Measurements from ENCODE around the gene MTMR3. TPM values are rescaled to one million over a fixed set of nuclear protein-coding genes. Genes with fewer than 3 reads are reported as not detected.

MTMR3 gene
- total RNA-seq, 2 experiments from 2014 or later = 17.6 to 22.2 TPM

DNA sequence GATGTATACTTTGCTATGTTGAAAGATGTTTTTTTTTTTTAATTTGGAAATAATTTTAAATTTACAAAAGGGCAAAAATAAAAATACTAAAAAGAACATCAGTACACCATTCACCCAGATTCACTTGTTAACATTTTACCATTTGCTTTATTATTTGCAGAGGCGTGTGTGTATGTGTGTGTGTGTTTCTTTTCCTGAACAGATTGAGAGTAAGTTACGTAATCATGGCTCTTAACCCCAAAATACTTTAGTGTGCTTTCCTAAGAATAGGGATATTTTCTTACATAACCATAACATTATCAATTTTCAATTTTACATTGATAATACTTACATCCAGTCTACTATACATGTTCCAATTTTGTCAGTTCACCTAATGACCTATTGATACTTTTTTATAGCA is 105.7 kb downstream of the MTMR3 start:
- POLR2A ChIA-PET = no interaction called here
- H3K4me2 ChIP-seq (ENCODE audit: low read length) = no peak overlapping the region
- H3K27ac ChIP-seq (ENCODE audit: low read depth, low read length, poor library complexity, severe bottlenecking) = no peak overlapping the region
- no peaks in the 10 kb centered on the region for H3K9me2 ChIP-seq (ENCODE audit: insufficient read depth, low read length)
- no TSS peak for BruUV-seq (replicated peaks)
- H2AFZ ChIP-seq (ENCODE audit: low read length) = no peak overlapping the region
- intact Hi-C loops (cut with micrococcal nuclease; ENCODE audit: unreplicated experiment) = no loop called here
- H3K4me1 ChIP-seq (ENCODE audit: insufficient read depth, low read length, poor library complexity, severe bottlenecking) = no peaks in the 10 kb centered on the region
- H3K9me3 ChIP-seq (ENCODE audit: low read length) = no peaks in the 10 kb centered on the region
- H4K20me1 ChIP-seq (ENCODE audit: insufficient read depth, low read length) = no peaks in the 10 kb centered on the region
- no peaks in the 10 kb centered on the region; the same call in 1 of the 2 replicates for H3K36me3 ChIP-seq (ENCODE audit: insufficient read depth, low read length)
- DNase-seq (ENCODE audit: low spot score) = no peak
- TF ChIP-seq, protein P1, sequence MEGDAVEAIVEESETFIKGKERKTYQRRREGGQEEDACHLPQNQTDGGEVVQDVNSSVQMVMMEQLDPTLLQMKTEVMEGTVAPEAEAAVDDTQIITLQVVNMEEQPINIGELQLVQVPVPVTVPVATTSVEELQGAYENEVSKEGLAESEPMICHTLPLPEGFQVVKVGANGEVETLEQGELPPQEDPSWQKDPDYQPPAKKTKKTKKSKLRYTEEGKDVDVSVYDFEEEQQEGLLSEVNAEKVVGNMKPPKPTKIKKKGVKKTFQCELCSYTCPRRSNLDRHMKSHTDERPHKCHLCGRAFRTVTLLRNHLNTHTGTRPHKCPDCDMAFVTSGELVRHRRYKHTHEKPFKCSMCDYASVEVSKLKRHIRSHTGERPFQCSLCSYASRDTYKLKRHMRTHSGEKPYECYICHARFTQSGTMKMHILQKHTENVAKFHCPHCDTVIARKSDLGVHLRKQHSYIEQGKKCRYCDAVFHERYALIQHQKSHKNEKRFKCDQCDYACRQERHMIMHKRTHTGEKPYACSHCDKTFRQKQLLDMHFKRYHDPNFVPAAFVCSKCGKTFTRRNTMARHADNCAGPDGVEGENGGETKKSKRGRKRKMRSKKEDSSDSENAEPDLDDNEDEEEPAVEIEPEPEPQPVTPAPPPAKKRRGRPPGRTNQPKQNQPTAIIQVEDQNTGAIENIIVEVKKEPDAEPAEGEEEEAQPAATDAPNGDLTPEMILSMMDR (conservative IDR thresholded peaks at IDR 0.05; ENCODE audit: low read length) = no peak
- TF ChIP-seq EZH2phosphoT487 (IDR thresholded peaks at IDR 0.05; ENCODE audit: borderline replicate concordance, low read depth, low read length) = no peak
- no peaks in the 10 kb centered on the region for H3K79me2 ChIP-seq (ENCODE audit: insufficient read depth, low read depth, low read length)
- H3K4me3 ChIP-seq (ENCODE audit: low read depth, low read length, poor library complexity, severe bottlenecking) = no peak overlapping the region
- CTCF ChIA-PET (ENCODE audit: unreplicated experiment) = no interaction called here

DNA sequence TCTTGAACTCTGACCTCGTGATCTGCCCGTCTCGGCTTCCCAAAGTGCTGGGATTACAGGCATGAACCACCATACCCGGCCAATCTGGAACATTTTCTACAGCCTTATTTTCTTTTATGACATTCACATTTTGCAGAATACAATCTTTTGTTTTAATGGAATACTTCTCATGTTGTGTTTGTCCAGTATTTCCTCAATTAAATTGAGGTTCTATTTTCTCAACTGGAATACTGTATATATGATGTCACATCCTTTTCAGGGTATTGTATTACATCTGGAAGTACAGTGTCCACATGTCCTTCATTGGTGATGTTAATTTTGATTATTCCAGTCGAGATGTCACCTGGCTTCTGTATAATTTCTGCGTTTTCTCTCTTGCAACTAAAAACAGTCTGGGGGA is 106.5 kb downstream of the MTMR3 start:
- Histone ChIP-seq H3K36me3 (ENCODE audit: insufficient read depth, low read length) (no peaks in the 10 kb centered on the region; the same call in 1 of the 2 replicates), H2AFZ (ENCODE audit: low read length) (no peak overlapping the region), H3K4me3 (ENCODE audit: low read depth, low read length, poor library complexity, severe bottlenecking) (no peak overlapping the region), H3K4me2 (ENCODE audit: low read length) (no peak overlapping the region), H3K9me3 (ENCODE audit: low read length) (no peaks in the 10 kb centered on the region), H4K20me1 (ENCODE audit: insufficient read depth, low read length) (no peaks in the 10 kb centered on the region), H3K27ac (ENCODE audit: low read depth, low read length, poor library complexity, severe bottlenecking) (no peak overlapping the region), H3K79me2 (ENCODE audit: insufficient read depth, low read depth, low read length) (no peaks in the 10 kb centered on the region), H3K9me2 (ENCODE audit: insufficient read depth, low read length) (no peaks in the 10 kb centered on the region), H3K4me1 (ENCODE audit: insufficient read depth, low read length, poor library complexity, severe bottlenecking) (no peaks in the 10 kb centered on the region)
- no TSS peak for BruUV-seq (replicated peaks)
- intact Hi-C loops (cut with micrococcal nuclease; ENCODE audit: unreplicated experiment) = no loop called here
- ChIA-PET POLR2A (interaction anchor here (0.6 kb wide), 1 partner anchor 13 kb away, joined by 3 read pairs; no protein-coding TSS in a partner anchor), CTCF (ENCODE audit: unreplicated experiment) (no interaction called here)
- no peak for TF ChIP-seq EZH2phosphoT487 (IDR thresholded peaks at IDR 0.05; ENCODE audit: borderline replicate concordance, low read depth, low read length)
- TF ChIP-seq, protein P1 (conservative IDR thresholded peaks at IDR 0.05; ENCODE audit: low read length) = no peak
- no peak for DNase-seq (ENCODE audit: low spot score)

DNA sequence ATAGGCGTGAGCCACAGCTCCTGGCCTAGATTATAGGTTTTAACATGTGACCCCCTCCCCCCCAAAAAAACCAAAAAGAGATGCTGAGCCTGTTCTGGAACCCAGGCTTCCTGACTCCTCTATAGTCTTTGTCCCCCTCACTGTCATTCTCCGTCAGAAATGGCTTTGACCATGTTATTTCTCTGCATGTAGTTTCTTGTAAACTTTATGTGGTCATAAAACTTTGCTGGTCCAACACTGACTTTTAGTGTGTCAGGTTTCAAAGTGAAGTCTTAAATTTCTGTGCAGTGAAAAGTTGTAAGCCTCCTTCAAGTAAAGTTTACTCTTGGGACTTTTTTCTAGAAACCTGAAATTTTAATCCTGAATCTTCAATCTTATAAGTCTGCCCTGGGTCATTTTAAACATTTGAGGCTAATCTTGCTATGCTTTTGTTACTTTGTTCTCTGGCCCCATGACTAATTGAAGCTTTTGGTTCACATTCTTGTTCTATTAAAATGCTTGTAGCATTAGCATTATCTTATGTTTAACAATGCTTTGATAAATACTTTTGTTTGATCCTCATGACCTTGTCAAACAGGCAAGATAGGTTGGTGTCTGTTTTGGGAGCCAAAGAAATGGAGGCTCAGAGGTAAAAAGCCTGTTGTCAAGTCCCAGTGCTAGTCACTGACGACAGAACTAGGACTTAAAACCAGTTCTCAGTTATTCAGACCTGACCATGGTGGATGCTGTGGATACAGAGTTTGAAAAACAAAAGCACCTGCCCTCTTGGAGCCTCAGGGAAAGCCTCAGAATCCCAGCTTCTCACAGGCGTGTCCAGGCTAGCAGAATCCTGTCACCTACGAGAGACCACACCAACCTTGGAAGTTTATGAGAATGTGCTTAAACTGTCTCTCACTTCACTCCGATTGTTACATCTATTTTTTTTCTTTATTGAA is 109.6 kb downstream of the MTMR3 start:
- intact Hi-C loops (cut with micrococcal nuclease; ENCODE audit: unreplicated experiment) = no loop called here
- BruUV-seq (replicated peaks) = no TSS peak
- H4K20me1 ChIP-seq (ENCODE audit: insufficient read depth, low read length) = no peaks in the 10 kb centered on the region

More for the DNA sequence above, 109.6 kb downstream of the MTMR3 start:
- H3K4me2 ChIP-seq (ENCODE audit: low read length) = no peak overlapping the region
- H3K4me3 ChIP-seq (ENCODE audit: low read depth, low read length, poor library complexity, severe bottlenecking) = no peak overlapping the region
- H3K9me3 ChIP-seq (ENCODE audit: low read length) = no peaks in the 10 kb centered on the region
- H2AFZ ChIP-seq (ENCODE audit: low read length) = no peak overlapping the region
- POLR2A ChIA-PET = no interaction called here
- H3K27ac ChIP-seq (ENCODE audit: low read depth, low read length, poor library complexity, severe bottlenecking) = no peak overlapping the region
- no peaks in the 10 kb centered on the region; the same call in 1 of the 2 replicates for H3K36me3 ChIP-seq (ENCODE audit: insufficient read depth, low read length)
- no peak for DNase-seq (ENCODE audit: low spot score)
- H3K9me2 ChIP-seq (ENCODE audit: insufficient read depth, low read length) = no peaks in the 10 kb centered on the region
- TF ChIP-seq, protein P1 (conservative IDR thresholded peaks at IDR 0.05; ENCODE audit: low read length) = no peak
- TF ChIP-seq EZH2phosphoT487 (IDR thresholded peaks at IDR 0.05; ENCODE audit: borderline replicate concordance, low read depth, low read length) = no peak
- H3K79me2 ChIP-seq (ENCODE audit: insufficient read depth, low read depth, low read length) = no peaks in the 10 kb centered on the region
- CTCF ChIA-PET (ENCODE audit: unreplicated experiment) = no interaction called here
- no peaks in the 10 kb centered on the region for H3K4me1 ChIP-seq (ENCODE audit: insufficient read depth, low read length, poor library complexity, severe bottlenecking)

All from OCI-LY7 (cell line).